ENCODE data around the gene POTEJ. TPM values are rescaled to one million over a fixed set of nuclear protein-coding genes. Genes with fewer than 3 reads are reported as not detected.

POTEJ gene
- not detected in 2 replicates for total RNA-seq

DNA sequence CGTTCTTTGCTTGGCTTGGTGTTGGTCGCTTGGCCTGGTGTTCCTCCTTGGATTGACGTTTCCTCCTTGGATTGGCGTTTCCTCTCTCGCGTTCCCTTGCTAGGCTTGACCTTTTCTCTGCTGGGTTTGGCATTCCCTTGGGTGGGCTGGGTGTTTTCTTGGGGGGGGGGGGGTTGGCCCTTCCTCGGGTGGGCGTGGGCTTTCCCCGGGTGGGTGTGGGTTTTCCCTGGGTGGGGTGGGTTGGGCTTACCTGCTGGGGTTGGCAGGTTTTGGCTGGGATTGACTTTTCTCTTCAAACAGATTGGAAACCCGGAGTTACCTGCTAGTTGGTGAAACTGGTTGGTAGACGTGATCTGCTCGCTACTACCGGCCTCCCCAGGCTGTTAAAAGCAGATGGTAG lies at the start of gene POTEJ:
Gene POTEJ, plus strand, starts transcription at position 301 of the 400 bp plus-strand sequence. Its CDS starts 93 bp downstream, at position 394.

DNA sequence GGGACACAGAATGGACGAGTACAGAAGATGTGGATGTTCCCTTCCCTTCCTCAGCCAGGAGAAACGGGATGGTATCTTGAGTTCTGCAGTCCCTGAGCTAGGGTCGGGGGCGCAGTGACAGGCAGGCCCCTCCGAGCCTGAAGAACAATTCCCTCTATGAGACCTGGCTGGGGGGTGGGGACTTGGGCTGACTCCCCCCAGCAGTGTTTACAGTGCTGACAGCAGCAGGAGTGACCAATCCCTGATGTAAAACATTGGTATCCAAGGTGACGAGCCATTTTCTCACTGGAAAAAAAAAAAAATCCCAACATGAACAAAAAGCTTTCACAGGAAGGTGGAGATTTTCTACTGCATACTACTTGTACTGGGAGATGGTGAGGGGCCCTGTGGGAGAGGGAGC lies 11.8 kb upstream of the POTEJ start, which contains the start of gene CFC1:
Gene CFC1, minus strand, starts transcription at position 183 of the 400 bp plus-strand sequence. CDS start 288 bp downstream, outside the sequence.

Other genes starting within 250 kb of the POTEJ start
- not detected in 2 replicates for gene POTEI, start 102.1 kb upstream of the POTEJ start, total RNA-seq
- not detected in 2 replicates for gene CFC1B, start 90.2 kb upstream of the POTEJ start, total RNA-seq
- not detected in 2 replicates for gene CFC1, start 11.9 kb upstream of the POTEJ start, total RNA-seq
- 0.07 TPM in 1 of 2 replicates, not detected in the other for gene GPR148, start 117.6 kb downstream of the POTEJ start, total RNA-seq
- not detected in 2 replicates for gene AMER3, start 144.1 kb downstream of the POTEJ start, total RNA-seq
- 4.7 and 13.2 TPM in 2 replicates for gene ARHGEF4, start 225.5 kb downstream of the POTEJ start, total RNA-seq